HG03571 (cell line): ENCODE data around the gene IPCEF1.
A peak's percentile ranks its signal among the peaks of the same experiment; 100 is the strongest.

Experiments used
- ATAC-seq: cut with Tn5 transposase; IDR thresholded peaks from one replicate; pipeline ENCODE4 v1.9.1; 2021; ENCODE audit not compliant: unreplicated experiment

IPCEF1 gene

GRCh38 chr6:154377726-154378125, 21.1 kb upstream of the IPCEF1 start:
- no peak for ATAC-seq

GRCh38 chr6:154373971-154374370, 17.4 kb upstream of the IPCEF1 start:
- no peak for ATAC-seq

GRCh38 chr6:154371281-154371680, 14.7 kb upstream of the IPCEF1 start:
- ATAC-seq: no peak

- ATAC-seq: peak; percentile 85
Measured at GRCh38 chr6:154370545-154370944, 13.9 kb upstream of the IPCEF1 start.

GRCh38 chr6:154367839-154368695, 11.5 kb upstream of the IPCEF1 start:
- ATAC-seq: no peak

GRCh38 chr6:154367336-154367735, 10.7 kb upstream of the IPCEF1 start:
- no peak for ATAC-seq

GRCh38 chr6:154363821-154364220, 7.2 kb upstream of the IPCEF1 start:
- no peak for ATAC-seq

- no peak for ATAC-seq
Measured at GRCh38 chr6:154361476-154361875, 4.9 kb upstream of the IPCEF1 start.

- ATAC-seq: no peak
Measured at GRCh38 chr6:154360476-154360875, 3.9 kb upstream of the IPCEF1 start.

- no peak for ATAC-seq
Measured at GRCh38 chr6:154359679-154360078, 3.1 kb upstream of the IPCEF1 start.

- no peak for ATAC-seq
Measured at GRCh38 chr6:154359161-154359574, 2.6 kb upstream of the IPCEF1 start.

- ATAC-seq: no peak
Measured at GRCh38 chr6:154358019-154358545, 1.5 kb upstream of the IPCEF1 start.

- ATAC-seq: no peak
Measured at GRCh38 chr6:154356113-154356512, 490 bp downstream of the IPCEF1 start.

- no peak for ATAC-seq
Measured at GRCh38 chr6:154354265-154354777, 2.3 kb downstream of the IPCEF1 start.

GRCh38 chr6:154353626-154354025, 3.0 kb downstream of the IPCEF1 start:
- no peak for ATAC-seq

GRCh38 chr6:154352898-154353585, 3.6 kb downstream of the IPCEF1 start:
- peak; percentile 56 for ATAC-seq

GRCh38 chr6:154350293-154350692, 6.3 kb downstream of the IPCEF1 start:
- ATAC-seq: no peak

- no peak for ATAC-seq
Measured at GRCh38 chr6:154347981-154348380, 8.6 kb downstream of the IPCEF1 start.

- no peak for ATAC-seq
Measured at GRCh38 chr6:154345811-154346210, 10.8 kb downstream of the IPCEF1 start.

- no peak for ATAC-seq
Measured at GRCh38 chr6:154343473-154344308, 12.9 kb downstream of the IPCEF1 start.

GRCh38 chr6:154341871-154342270, 14.7 kb downstream of the IPCEF1 start:
- no peak for ATAC-seq
